22Rv1 (cell line): ENCODE data around the gene H1-8.

ENCODE experiments used
- H3K27ac ChIP-seq: fragments of 450-650 bp; 2 replicates; pipeline ENCODE4 v1.5.1; 2017
- ZFX ChIP-seq: fragments of 450-650 bp; IDR thresholded peaks from 2 replicates; pipeline ENCODE4 v1.6.1; 2017; ENCODE audit warnings: antibody characterized with exemption, borderline replicate concordance
- TF ChIP-seq, protein P1 (sequence below): fragments of 450-650 bp; IDR thresholded peaks from 2 replicates; pipeline ENCODE4 v1.5.1; 2017; ENCODE audit warnings: mild to moderate bottlenecking

Gene H1-8

DNA sequence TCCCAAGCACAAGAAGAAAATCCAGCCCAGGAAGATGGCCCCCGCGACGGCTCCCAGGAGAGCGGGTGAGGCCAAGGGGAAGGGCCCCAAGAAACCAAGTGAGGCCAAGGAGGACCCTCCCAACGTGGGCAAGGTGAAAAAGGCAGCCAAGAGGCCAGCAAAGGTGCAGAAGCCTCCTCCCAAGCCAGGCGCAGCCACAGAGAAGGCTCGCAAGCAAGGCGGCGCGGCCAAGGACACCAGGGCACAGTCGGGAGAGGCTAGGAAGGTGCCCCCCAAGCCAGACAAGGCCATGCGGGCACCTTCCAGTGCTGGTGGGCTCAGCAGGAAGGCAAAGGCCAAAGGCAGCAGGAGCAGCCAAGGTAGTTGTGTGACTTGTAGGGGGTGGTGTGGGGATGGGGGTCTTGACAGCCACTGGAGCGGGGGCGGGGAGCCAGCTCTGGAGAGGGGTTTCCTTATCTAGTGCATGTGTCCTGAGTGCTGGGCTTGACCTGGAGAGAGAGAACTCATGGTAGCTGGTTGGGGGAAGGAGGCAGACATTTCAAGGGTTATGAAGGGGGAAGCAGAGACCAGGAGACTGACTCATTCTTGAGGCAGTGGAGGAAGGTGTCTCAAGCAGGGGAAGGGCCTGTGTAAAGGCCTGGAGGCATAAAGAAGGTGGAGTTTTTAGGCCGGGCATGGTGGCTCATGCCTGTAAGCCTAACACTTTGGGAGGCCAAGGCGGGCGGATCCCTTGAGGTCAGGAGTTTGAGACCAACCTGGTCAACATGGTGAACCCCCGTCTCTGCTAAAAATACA is 6.2 kb downstream of the H1-8 start:
- TF ChIP-seq ZFX, result no peak
- TF ChIP-seq, protein P1, sequence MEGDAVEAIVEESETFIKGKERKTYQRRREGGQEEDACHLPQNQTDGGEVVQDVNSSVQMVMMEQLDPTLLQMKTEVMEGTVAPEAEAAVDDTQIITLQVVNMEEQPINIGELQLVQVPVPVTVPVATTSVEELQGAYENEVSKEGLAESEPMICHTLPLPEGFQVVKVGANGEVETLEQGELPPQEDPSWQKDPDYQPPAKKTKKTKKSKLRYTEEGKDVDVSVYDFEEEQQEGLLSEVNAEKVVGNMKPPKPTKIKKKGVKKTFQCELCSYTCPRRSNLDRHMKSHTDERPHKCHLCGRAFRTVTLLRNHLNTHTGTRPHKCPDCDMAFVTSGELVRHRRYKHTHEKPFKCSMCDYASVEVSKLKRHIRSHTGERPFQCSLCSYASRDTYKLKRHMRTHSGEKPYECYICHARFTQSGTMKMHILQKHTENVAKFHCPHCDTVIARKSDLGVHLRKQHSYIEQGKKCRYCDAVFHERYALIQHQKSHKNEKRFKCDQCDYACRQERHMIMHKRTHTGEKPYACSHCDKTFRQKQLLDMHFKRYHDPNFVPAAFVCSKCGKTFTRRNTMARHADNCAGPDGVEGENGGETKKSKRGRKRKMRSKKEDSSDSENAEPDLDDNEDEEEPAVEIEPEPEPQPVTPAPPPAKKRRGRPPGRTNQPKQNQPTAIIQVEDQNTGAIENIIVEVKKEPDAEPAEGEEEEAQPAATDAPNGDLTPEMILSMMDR, result no peak
- no peak overlapping the region for H3K27ac ChIP-seq

DNA sequence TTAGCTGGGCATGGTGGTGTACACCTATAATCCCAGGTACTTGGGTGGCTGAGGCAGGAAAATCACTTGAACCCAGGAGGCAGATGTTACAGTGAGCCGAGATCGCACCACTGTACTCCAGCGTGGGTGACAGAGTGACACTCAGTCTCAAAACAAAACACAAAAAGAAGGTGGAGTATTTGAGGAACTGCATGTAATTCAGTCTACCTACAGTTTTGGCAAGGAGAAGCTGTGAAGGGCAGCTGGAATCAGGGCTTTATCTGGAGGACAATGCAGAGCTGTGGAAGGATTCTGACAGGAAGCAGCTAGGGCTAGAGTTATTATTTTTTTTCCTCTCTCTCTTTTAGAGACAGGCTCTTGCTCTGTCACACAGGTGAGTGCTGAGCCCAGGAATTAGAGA is 6.8 kb downstream of the H1-8 start:
- no peak for TF ChIP-seq ZFX
- TF ChIP-seq, protein P1, result no peak
- no peak overlapping the region for H3K27ac ChIP-seq

DNA sequence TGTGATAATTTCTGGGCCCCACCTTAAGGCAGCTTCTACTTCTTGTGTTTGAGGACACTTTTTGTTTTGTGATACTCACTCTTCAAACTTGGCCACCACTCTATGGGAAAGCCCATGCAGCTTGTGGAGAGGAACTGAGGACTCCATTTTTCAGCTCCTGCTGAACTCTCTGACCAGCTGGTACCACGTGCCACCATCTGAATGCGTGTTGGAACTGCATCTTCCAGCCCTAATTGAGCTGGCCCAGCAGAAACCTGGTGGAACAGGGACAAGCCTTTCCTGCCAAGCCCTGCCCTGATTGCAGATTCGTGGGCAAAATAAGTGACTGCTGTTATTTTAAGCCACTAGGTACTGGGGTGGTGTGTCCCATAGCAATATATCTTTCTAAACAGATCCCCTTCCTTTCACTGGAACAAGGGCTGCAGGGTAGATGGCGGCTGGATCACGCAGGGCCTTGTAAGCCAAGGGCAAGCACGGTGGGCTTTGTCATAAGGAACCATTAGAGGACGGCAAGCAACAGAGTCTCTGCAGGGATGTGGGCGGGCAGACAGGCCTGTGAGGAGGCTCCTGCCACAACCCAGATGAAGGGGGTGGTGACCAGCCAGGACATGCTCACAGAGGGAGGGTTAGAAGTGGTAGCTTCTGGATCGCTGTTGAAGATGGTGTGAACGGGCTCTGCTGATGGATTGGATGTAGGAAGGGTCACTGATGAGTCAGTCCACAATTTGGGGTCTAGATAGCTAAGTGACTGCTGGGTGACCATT is 9.5 kb downstream of the H1-8 start:
- no peak overlapping the region for H3K27ac ChIP-seq
- TF ChIP-seq, protein P1, result no peak
- no peak for TF ChIP-seq ZFX

DNA sequence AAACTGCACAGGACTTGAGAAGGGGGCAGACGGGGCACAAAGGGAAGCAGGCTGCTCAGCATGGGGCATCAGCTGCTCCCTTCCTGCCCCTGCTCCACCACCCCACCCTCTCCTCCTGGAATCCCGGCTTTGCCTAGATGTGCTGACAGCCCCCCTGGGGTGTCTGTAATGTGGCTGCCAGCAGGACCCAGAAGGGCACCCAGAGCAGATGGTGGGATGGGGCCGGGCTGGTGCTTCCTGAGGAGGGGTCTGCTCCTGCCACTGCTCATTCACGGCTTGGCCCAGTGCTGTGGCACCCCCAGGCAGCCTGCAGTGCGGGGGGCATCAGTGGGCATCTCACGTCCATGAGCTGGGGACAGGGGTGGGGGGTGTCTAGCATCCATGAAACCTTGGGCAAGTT is 10.2 kb downstream of the H1-8 start:
- TF ChIP-seq, protein P1, result no peak
- TF ChIP-seq ZFX, result no peak
- H3K27ac ChIP-seq, result no peak overlapping the region

DNA sequence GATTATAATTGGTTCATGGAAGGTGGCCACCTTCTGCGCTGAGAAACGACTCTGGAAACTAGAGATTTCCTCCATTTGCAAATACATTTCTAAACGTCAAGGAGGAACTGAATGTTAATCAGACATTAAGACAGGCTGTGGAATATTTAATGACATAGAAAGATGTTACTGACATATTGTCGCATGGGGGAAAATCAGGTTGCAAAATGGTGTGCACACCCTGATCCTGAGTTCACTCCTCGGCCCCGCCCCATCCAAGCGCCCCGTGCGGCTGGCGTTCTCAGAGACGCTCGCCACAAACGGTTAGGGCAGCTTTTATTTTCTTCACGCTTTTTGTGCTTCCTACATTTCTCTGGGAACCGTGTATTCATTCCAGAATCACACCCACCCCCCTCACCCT is 10.7 kb downstream of the H1-8 start:
- TF ChIP-seq, protein P1, result no peak
- TF ChIP-seq ZFX, result no peak
- no peak overlapping the region for H3K27ac ChIP-seq

DNA sequence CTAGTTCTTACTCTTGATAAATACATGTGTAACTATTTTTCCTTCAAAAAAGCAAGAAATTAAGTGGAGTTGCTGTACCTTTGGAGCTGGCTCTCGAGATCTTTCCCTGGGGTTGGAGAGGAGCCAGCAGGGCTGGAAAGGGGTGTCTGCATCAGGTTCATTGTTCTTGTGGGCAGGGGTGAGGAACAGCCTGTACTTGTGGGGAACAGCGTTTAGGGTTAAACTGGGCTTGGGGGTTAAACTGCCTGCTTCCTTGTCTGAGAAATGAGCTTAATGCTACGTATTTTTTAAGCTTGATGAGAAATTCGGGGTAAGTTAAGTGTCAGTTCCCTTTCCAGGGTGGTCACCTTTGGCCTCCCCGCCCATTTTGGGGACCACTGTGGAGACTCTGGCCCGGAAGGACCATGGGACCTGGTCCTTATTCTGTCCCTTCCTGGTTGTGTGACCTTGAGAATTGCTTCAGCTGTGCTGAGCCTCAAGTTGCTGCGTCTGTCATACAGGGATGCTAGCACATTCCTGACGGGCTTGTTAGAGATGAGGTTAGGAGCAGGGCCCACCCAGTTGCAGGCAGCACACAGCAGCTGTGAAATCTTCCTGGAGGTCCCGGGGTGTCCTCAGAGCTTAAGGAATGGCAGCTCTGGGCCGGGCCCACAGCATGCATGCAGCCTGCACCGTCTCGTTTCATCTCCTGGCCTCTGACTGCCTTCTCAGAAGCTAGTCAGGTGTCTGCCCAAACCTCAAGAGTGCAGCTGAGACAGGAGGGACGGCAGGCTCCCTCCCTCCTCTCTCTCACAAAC is 11.6 kb downstream of the H1-8 start:
- H3K27ac ChIP-seq, result no peak overlapping the region
- no peak for TF ChIP-seq ZFX
- TF ChIP-seq, protein P1, result no peak

DNA sequence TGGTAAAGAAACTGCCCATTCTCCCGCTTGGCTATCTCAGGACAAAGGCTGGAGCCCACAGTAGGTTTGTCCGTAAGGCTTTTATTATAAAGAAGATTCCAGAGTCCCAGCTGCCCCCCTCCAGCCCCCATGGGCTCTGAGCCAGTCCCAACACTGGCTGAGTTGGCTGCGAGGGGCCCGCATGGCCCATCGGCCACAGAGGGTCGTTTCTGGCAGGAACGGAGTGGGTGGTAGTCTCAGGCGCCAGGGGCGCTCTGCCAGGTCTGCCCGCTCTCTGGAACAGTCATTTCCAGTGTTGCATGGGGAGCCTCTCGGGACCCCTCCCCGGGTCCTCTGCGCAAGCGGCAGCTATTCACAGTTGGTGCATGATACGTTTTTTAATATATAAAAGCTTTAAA is 12.2 kb downstream of the H1-8 start:
- no peak overlapping the region for H3K27ac ChIP-seq
- no peak for TF ChIP-seq ZFX
- TF ChIP-seq, protein P1, result no peak
